Stimulated activated naive B cell treated with anti-CD40 and anti-IgM and Interleukin-4, amounts not matched to agents 10 μg/mL and 1 μg/mL and 100 μg/mL, for 72 hours (primary cell): ENCODE results near the gene GRN.
"Not testable (repeated sequence)": the region's sequence is repeated elsewhere in the genome, so short reads cannot be mapped to it uniquely, and the experiment has no call there.

Source experiments
- ATAC-seq, 2 donors: fragments of 150-1000 bp; cut with Tn5 transposase; replicated peaks; 2 replicates each; pipeline ENCODE4 v1.10.0; 2021; ENCODE audit warnings: moderate library complexity in 1 of 2
- DNase-seq: peaks from one replicate; pipeline ENCODE4 v3.0.0; 2021
- H3K27ac Mint-ChIP-seq: one replicate; pipeline ENCODE4 v1.8.0; 2022; ENCODE audit warnings: mild to moderate bottlenecking, mixed read lengths
- H3K27me3 Mint-ChIP-seq, 2 donors: one replicate each; pipeline ENCODE4 v1.8.0; 2022; ENCODE audit warnings: mixed read lengths in 2 of 2
- H3K36me3 Mint-ChIP-seq, 2 donors: one replicate each; pipeline ENCODE4 v1.8.0; 2022; ENCODE audit warnings: mixed read lengths in 2 of 2, mild to moderate bottlenecking in 1 of 2
- H3K4me1 Mint-ChIP-seq, 2 donors: one replicate each; pipeline ENCODE4 v1.8.0; 2022; ENCODE audit warnings: mixed read lengths in 2 of 2, mild to moderate bottlenecking in 1 of 2
- H3K4me3 Mint-ChIP-seq, 2 donors: one replicate each; pipeline ENCODE4 v1.8.0; 2022; ENCODE audit warnings: mild to moderate bottlenecking in 2 of 2, mixed read lengths in 2 of 2, moderate library complexity in 1 of 2
- H3K9me3 Mint-ChIP-seq, 2 donors: one replicate each; pipeline ENCODE4 v1.8.0; 2022; ENCODE audit warnings: mixed read lengths in 2 of 2, mild to moderate bottlenecking in 1 of 2

Gene GRN

GRCh38 chr17:44355642-44356099 is 10.6 kb downstream of the GRN start:
- Mint-ChIP-seq H3K27ac (no peak overlapping the region), H3K9me3 (no peaks in the 10 kb centered on the region), H3K36me3 (peaks cover 17 to 22% of the 10 kb centered on the region in 2 donors), H3K27me3 (peaks cover 5 to 17% of the 10 kb centered on the region in 2 donors), H3K4me1 (peaks cover 12 to 16% of the 10 kb centered on the region in 2 donors), H3K4me3 (peak overlapping the region in 1 of 2 donors; percentile 13)
- no peak for DNase-seq
- no peak for ATAC-seq

GRCh38 chr17:44356241-44356640 is 11.1 kb downstream of the GRN start:
- no peaks in the 10 kb centered on the region for H3K9me3 Mint-ChIP-seq
- no peak for ATAC-seq
- DNase-seq: no peak
- H3K27ac Mint-ChIP-seq: no peak overlapping the region
- H3K27me3 Mint-ChIP-seq: peaks cover 5 to 23% of the 10 kb centered on the region in 2 donors
- no peak overlapping the region for H3K4me3 Mint-ChIP-seq
- peaks cover 16 to 19% of the 10 kb centered on the region in 2 donors for H3K36me3 Mint-ChIP-seq
- peaks cover 9 to 16% of the 10 kb centered on the region in 2 donors for H3K4me1 Mint-ChIP-seq

GRCh38 chr17:44358066-44358465 is 13.0 kb downstream of the GRN start:
- ATAC-seq (no peak), DNase-seq (no peak)
- H3K9me3 Mint-ChIP-seq: no peaks in the 10 kb centered on the region
- H3K4me3 Mint-ChIP-seq: no peak overlapping the region
- H3K36me3 Mint-ChIP-seq: peaks cover under 1 to 2% of the 10 kb centered on the region in 2 donors
- H3K4me1 Mint-ChIP-seq: peaks cover 9 to 10% of the 10 kb centered on the region in 2 donors
- no peak overlapping the region for H3K27ac Mint-ChIP-seq
- H3K27me3 Mint-ChIP-seq: peaks cover 10 to 41% of the 10 kb centered on the region in 2 donors

- no peaks in the 10 kb centered on the region for H3K36me3 Mint-ChIP-seq
Measured at GRCh38 chr17:44359006-44359405, 13.9 kb downstream of the GRN start.

DNA sequence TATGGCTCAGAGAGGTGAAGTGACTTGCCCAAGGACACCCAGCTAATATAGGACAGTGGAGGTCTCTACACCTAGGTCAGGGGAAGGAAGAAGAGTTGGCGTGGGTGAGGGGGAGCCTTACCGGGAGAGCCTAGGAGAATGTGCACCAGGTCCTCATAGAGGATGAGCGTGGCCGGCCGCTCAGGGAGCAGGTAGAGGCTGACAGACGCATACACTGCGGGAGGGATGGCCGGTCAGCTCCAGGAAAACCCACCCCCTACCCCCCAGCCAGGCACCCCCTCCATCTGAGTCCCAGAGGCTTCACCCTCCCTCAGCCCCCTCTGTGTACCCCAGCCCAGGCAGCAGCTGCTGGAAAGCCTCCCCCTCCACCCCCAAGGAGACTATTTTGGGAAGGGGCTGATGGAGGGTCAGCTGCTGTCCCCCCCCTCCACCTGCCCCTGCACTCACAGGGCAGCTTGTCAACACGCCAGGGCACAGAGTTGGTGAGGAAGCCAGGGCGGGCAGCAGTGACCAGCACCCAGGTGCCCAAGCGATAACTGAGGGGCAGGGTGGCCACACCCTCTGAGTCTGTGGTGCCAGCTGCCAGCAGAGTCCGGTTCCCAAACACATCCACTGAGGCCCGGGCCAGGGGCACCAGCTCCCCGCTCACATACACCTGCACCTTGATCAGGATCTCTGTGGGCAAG is 14.5 kb downstream of the GRN start:
- Mint-ChIP-seq H3K4me1 (peaks cover 9 to 10% of the 10 kb centered on the region in 2 donors), H3K27me3 (peaks cover 10 to 46% of the 10 kb centered on the region in 2 donors), H3K9me3 (no peaks in the 10 kb centered on the region), H3K27ac (no peak overlapping the region), H3K36me3 (no peaks in the 10 kb centered on the region), H3K4me3 (no peak overlapping the region)
- ATAC-seq (no peak), DNase-seq (no peak)

More at GRCh38 chr17:44359006-44359405, 13.9 kb downstream of the GRN start:
- no peak overlapping the region for H3K4me3 Mint-ChIP-seq
- peaks cover 10 to 45% of the 10 kb centered on the region in 2 donors for H3K27me3 Mint-ChIP-seq
- H3K9me3 Mint-ChIP-seq: no peaks in the 10 kb centered on the region
- ATAC-seq: no peak
- no peak for DNase-seq
- H3K4me1 Mint-ChIP-seq: peaks cover 9 to 10% of the 10 kb centered on the region in 2 donors
- peak overlapping the region; percentile 52 for H3K27ac Mint-ChIP-seq

GRCh38 chr17:44360144-44360533 is 15.0 kb downstream of the GRN start:
- no peak for DNase-seq
- Mint-ChIP-seq H3K4me1 (peaks cover 9 to 10% of the 10 kb centered on the region in 2 donors), H3K9me3 (no peaks in the 10 kb centered on the region), H3K27ac (no peak overlapping the region), H3K4me3 (no peak overlapping the region), H3K36me3 (no peaks in the 10 kb centered on the region), H3K27me3 (peaks cover 10 to 49% of the 10 kb centered on the region in 2 donors)
- no peak for ATAC-seq

- Mint-ChIP-seq H3K27me3 (peaks cover 10 to 49% of the 10 kb centered on the region in 2 donors), H3K4me1 (peaks cover 9 to 10% of the 10 kb centered on the region in 2 donors), H3K9me3 (no peaks in the 10 kb centered on the region), H3K4me3 (no peak overlapping the region), H3K36me3 (no peaks in the 10 kb centered on the region), H3K27ac (no peak overlapping the region)
- ATAC-seq (no peak), DNase-seq (no peak)
Measured at GRCh38 chr17:44360826-44361225, 15.7 kb downstream of the GRN start.

- H3K27ac Mint-ChIP-seq: no peak overlapping the region
- no peaks in the 10 kb centered on the region for H3K36me3 Mint-ChIP-seq
- ATAC-seq: no peak
- DNase-seq: no peak
- no peak overlapping the region for H3K4me3 Mint-ChIP-seq
- peaks cover 17 to 54% of the 10 kb centered on the region in 2 donors for H3K27me3 Mint-ChIP-seq
- peaks cover 9 to 10% of the 10 kb centered on the region in 2 donors for H3K4me1 Mint-ChIP-seq
- H3K9me3 Mint-ChIP-seq: no peaks in the 10 kb centered on the region
Measured at GRCh38 chr17:44361292-44362260, 16.5 kb downstream of the GRN start.

- DNase-seq (no peak), ATAC-seq (no peak)
- H3K36me3 Mint-ChIP-seq: no peaks in the 10 kb centered on the region
- peaks cover 23 to 64% of the 10 kb centered on the region in 2 donors for H3K27me3 Mint-ChIP-seq
- peak overlapping the region in 1 of 2 donors; percentile 47 for H3K4me3 Mint-ChIP-seq
- no peaks in the 10 kb centered on the region for H3K9me3 Mint-ChIP-seq
- peaks cover 10% of the 10 kb centered on the region in 2 donors for H3K4me1 Mint-ChIP-seq
- H3K27ac Mint-ChIP-seq: no peak overlapping the region
Measured at GRCh38 chr17:44362459-44362948, 17.4 kb downstream of the GRN start.

DNA sequence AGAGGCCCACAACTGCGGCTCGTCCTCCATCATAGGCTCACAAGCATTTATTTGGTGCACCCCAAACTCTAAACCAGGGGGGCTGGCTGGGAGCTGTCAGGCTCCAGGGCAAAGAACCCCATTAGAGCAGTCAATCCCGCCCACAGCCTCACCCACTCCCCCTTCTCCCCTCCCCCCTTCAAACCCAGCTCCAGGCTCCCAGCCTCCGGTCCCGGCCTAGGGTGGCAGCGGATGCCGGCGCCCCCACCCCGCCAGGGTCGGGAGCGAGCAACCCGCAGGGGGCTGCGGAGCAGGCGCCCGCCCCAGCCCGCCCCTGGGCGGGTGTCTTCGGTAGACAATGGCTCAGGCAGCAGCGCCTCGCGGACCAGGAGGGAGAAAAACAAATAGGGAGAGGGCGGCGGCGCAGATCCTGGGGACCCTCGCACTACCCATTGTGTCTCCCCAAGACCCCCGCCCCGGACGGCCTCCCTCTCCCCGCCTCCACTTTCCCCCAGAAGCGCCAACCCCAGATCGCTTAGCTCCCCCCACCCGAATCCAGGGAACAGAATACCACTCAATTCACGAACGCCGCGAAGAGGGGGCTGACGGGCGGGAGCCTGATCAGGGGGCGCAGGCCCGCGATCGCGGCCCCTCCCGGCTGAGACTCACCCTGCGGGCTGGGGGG is 18.0 kb downstream of the GRN start:
- DNase-seq (no peak), ATAC-seq (peak; percentile 48 to 59)
- Mint-ChIP-seq H3K4me1 (peaks cover 9 to 15% of the 10 kb centered on the region in 2 donors), H3K4me3 (peak overlapping the region; percentile 74 to 81), H3K27me3 (peaks cover 28 to 69% of the 10 kb centered on the region in 2 donors), H3K9me3 (no peaks in the 10 kb centered on the region), H3K36me3 (no peaks in the 10 kb centered on the region), H3K27ac (no peak overlapping the region)

DNA sequence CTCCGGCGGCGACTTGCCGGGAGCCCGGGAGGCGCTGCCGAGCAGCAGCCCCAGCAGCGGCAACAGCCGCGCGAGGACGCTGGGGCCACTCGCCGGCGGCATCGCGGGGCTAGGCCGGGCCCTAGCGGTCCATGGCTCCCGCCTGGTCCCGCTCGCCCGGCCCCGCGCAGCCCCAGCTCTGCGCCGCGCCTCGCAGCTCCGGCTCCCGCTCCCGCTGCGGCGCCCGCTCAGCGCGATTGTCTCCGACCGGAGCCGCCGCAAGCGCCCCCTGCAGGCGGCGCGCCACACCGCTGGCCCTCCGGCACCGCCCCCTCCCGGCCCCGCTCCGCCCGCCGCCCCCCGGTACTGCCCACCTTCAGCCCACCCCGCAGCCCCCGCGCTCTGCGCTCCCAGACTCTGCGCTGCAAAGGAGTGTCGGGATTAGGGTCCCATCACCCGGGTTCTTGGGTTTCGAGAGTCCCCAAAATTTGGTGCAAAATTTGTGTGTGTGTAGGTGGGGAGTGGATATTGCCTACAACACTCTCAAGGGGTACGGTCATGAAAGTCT is 18.6 kb downstream of the GRN start, which contains the start of gene FAM171A2:
FAM171A2 (minus strand) TSS at position 241 of the 547 bp plus-strand sequence; CDS start at position 102, 139 bp downstream.
- Mint-ChIP-seq H3K36me3 (no peaks in the 10 kb centered on the region), H3K27me3 (peaks cover 33 to 69% of the 10 kb centered on the region in 2 donors), H3K9me3 (no peaks in the 10 kb centered on the region), H3K27ac (peak within 1 kb of the TSS; percentile 71), H3K4me1 (peaks cover 7 to 13% of the 10 kb centered on the region in 2 donors), H3K4me3 (peak within 1 kb of the TSS; percentile 81 to 82)
- DNase-seq (peak; percentile 52), ATAC-seq (peak; percentile 90 to 93)

GRCh38 chr17:44365051-44365450 is 19.9 kb downstream of the GRN start:
- not testable (repeated sequence) for H3K27ac Mint-ChIP-seq, ATAC-seq, H3K4me3 Mint-ChIP-seq, H3K9me3 Mint-ChIP-seq, DNase-seq, H3K4me1 Mint-ChIP-seq, H3K36me3 Mint-ChIP-seq
- H3K27me3 Mint-ChIP-seq: peaks cover 37 to 78% of the 10 kb centered on the region in 2 donors

- Mint-ChIP-seq H3K36me3 (no peaks in the 10 kb centered on the region), H3K9me3 (no peaks in the 10 kb centered on the region), H3K4me1 (peaks cover 0 to 5% of the 10 kb centered on the region in 2 donors), H3K4me3 (no peak overlapping the region), H3K27ac (no peak overlapping the region), H3K27me3 (peaks cover 42 to 78% of the 10 kb centered on the region in 2 donors)
- ATAC-seq (no peak), DNase-seq (no peak)
Measured at GRCh38 chr17:44367231-44367979, 22.3 kb downstream of the GRN start.
